ENCODE results near the gene PLCB4.

Gene PLCB4

GRCh38 chr20:9480066-9480465, 411.2 kb downstream of the PLCB4 start:
- in situ Hi-C loops (cut with MboI; ENCODE audit: low sequenced_read_pairs) = no loop called here

DNA sequence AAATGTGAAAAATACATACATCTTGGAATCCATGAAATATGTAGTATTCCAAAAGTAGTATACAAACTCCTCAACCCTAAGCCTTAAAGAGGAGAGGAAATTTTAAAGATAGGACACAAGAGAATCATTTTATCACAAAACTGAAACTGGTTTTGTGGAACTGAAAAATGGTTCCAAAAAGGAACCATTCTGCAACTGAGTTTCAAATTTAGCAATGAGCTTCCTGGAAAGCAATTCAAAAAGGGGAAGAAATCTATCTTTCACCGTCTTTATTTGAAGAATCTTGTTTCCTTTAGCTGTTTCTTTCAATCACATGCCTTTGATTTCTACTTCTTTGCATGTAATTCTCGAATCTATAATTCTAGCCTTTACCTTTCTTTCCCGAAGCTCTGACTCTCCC, 413.3 kb downstream of the PLCB4 start:
- in situ Hi-C loops (cut with MboI; ENCODE audit: low sequenced_read_pairs) = no loop called here

- in situ Hi-C loops (cut with MboI; ENCODE audit: low sequenced_read_pairs) = no loop called here
Measured at GRCh38 chr20:9483131-9483530, 414.2 kb downstream of the PLCB4 start.

- in situ Hi-C loops (cut with MboI; ENCODE audit: low sequenced_read_pairs) = no loop called here
Measured at GRCh38 chr20:9485614-9486340, 416.9 kb downstream of the PLCB4 start.

DNA sequence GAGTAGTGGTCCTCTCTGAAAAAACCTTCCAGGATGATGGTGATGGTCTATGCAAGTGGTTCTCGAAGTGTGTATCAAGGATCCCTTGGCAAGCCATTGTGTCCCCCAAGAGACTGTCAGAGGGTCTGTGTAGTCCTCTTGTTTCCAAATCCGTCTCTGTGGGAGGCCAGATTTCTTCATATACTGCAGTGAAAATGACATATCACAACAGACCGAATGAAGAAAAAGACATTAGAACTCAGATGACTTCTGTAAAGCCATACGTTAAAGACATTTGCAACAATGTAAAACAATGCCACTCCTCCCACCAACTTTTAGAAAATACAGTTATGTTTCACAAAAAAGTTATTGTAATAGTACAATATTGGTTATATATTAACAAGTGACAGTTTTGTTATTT, 418.3 kb downstream of the PLCB4 start:
- in situ Hi-C loops (cut with MboI; ENCODE audit: low sequenced_read_pairs) = no loop called here

GRCh38 chr20:9488063-9488462, 419.2 kb downstream of the PLCB4 start:
- in situ Hi-C loops (cut with MboI; ENCODE audit: low sequenced_read_pairs) = no loop called here

DNA sequence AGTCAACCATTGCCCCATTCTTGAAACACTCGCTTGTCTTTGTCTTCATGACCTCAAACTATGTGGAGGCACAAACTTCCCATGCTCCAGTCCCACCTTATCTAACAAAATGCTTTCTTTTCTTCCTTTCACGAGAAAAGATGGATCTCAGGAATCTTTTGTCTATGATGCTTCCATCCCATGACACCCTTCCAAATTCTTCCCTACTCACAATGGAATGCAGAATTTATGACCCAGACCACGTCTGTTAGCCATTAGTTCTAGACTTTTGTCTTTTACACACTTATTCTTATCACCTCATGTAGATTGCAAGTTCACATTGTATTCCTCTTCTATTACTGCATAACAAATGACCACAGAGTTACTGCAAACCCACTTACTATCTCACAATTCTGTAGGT, 421.3 kb downstream of the PLCB4 start:
- in situ Hi-C loops (cut with MboI; ENCODE audit: low sequenced_read_pairs) = no loop called here

- in situ Hi-C loops (cut with MboI; ENCODE audit: low sequenced_read_pairs) = no loop called here
Measured at GRCh38 chr20:9490631-9491030, 421.7 kb downstream of the PLCB4 start.

DNA sequence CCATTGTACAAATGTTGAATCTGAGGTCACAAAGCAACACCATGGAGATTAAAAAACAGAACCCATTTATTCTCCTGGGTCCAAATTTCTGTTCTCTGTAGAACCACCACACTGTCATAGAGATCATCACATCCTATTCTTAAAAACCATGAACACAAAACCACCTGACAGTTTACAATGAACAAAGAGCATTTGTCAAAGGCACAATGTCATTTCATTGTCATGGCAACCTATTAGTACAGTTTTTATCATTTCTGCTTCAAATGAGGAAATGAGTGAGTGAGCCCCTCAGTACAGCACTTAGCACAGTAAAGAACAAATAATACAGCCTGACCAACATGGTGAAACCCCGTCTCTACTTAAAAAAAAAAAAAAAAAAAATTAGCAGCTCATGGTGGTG, 422.4 kb downstream of the PLCB4 start:
- in situ Hi-C loops (cut with MboI; ENCODE audit: low sequenced_read_pairs) = no loop called here

- in situ Hi-C loops (cut with MboI; ENCODE audit: low sequenced_read_pairs) = no loop called here
Measured at GRCh38 chr20:9492067-9492466, 423.2 kb downstream of the PLCB4 start.

DNA sequence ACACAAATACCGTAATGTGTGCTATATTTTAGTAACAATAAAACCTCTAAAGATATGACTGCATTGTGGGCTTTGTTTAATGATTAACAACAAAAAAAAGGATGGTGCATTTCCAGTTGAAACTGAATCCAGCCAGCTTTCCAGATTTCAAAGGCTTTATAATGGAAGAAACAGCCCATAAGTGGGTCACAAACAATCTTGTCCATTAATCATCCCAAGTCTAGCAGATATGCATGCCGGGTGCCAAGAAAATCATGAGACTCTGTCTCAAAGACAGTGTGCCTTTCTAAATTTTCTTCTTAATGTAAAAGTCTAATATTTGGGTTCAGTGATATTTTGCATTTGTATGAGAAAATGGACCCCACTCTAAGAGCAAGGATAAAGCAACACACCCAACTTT, 424.9 kb downstream of the PLCB4 start:
- in situ Hi-C loops (cut with MboI; ENCODE audit: low sequenced_read_pairs) = no loop called here

DNA sequence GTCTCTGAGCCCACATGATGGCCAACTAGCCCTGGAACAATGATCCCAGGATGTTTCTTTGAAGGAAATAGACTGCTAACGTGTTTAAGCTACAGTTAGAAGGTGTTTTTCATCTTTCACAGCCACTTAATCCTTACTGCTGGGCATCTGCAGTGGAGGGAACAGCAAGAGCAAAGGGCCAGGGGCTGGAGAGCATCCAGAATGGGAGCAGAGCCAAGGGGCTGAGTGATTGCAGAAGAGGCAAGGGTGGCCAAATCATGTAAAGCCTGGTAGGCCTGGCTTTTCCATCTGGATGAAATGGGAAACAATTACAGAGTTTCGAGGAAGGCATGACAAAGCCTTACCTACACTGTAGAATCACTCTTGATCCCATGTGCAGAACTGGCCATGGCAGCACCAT, 426.8 kb downstream of the PLCB4 start:
- in situ Hi-C loops (cut with MboI; ENCODE audit: low sequenced_read_pairs) = no loop called here

- in situ Hi-C loops (cut with MboI; ENCODE audit: low sequenced_read_pairs) = no loop called here
Measured at GRCh38 chr20:9496155-9496554, 427.3 kb downstream of the PLCB4 start.

GRCh38 chr20:9498322-9498721, 429.4 kb downstream of the PLCB4 start:
- in situ Hi-C loops (cut with MboI; ENCODE audit: low sequenced_read_pairs) = no loop called here

- in situ Hi-C loops (cut with MboI; ENCODE audit: low sequenced_read_pairs) = no loop called here
Measured at GRCh38 chr20:9499126-9499899, 430.4 kb downstream of the PLCB4 start.

- in situ Hi-C loops (cut with MboI; ENCODE audit: low sequenced_read_pairs) = no loop called here
Measured at GRCh38 chr20:9500121-9500520, 431.2 kb downstream of the PLCB4 start.

DNA sequence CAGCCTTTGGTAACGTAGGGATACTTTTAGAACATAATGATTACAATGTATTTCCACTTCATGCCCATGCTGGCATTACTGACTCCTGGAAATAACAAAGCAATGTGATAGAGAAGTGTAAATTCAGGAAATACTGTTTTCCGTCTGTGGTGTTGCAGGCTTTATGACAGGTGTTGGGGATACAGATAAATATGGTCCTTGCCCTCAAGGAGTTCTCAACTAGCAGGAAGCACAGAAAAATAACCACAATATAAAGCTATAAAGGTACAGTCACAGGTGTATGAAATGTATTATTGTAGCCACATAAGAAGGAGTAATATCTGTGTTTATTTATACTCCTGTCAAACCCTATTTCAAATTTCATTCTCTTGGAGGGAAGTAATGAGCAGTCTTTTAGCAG, 432.6 kb downstream of the PLCB4 start:
- in situ Hi-C loops (cut with MboI; ENCODE audit: low sequenced_read_pairs) = no loop called here

DNA sequence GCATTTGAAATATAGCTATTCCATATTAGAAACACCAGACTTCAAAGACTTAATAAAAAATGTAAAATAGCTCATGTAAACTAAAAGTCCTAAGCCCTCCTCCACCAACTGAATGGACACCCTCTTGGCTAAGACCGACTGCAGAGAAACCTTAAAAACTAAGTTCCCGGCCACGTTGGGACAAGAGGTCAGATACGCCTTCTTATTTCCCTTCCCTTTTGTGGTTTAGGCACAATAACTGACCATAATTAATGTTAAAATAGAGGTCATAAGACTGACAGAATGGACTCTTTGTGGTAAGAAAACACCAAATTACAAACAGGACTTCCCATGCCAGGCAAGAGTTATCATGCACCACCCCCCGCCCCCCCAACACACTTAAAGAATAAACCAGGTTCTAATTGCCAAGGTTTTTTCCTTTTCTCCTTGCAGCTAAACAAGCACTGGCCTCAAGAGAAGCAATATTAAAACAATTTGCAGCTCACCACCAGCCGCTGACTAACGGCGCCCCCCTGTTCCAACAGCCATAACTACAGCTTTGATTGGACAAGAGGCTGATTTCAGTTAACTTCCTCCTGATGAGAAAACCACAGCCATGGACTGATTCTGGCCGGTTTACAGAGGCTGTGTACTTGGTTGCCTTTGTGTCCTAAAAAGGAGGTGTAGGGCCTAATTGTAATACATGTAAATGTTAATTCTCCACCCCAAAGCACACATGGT, 434.8 kb downstream of the PLCB4 start:
- in situ Hi-C loops (cut with MboI; ENCODE audit: low sequenced_read_pairs) = no loop called here

GRCh38 chr20:9506280-9506821, 437.5 kb downstream of the PLCB4 start:
- in situ Hi-C loops (cut with MboI; ENCODE audit: low sequenced_read_pairs) = no loop called here

DNA sequence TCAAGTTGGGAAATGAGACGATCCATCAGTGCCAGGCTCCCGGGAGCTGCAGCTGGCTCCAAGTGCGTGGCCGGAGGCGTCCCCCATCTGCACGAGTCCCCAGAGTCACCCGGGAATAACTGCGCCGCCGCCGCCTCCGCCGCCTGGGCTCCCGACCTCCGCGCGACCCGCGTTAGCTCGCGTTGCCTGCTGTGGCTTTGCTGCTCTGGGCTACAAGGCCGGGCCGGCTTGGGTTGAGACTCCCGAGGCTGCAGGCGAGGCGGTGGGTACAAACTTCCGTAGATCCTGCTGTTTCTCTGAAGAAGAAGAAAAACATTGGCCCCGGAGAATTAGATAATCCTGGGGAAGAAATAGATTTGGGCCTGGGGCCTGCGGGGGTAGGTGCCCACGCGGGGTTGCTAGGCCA, 438.1 kb downstream of the PLCB4 start:
- in situ Hi-C loops (cut with MboI; ENCODE audit: low sequenced_read_pairs) = no loop called here

DNA sequence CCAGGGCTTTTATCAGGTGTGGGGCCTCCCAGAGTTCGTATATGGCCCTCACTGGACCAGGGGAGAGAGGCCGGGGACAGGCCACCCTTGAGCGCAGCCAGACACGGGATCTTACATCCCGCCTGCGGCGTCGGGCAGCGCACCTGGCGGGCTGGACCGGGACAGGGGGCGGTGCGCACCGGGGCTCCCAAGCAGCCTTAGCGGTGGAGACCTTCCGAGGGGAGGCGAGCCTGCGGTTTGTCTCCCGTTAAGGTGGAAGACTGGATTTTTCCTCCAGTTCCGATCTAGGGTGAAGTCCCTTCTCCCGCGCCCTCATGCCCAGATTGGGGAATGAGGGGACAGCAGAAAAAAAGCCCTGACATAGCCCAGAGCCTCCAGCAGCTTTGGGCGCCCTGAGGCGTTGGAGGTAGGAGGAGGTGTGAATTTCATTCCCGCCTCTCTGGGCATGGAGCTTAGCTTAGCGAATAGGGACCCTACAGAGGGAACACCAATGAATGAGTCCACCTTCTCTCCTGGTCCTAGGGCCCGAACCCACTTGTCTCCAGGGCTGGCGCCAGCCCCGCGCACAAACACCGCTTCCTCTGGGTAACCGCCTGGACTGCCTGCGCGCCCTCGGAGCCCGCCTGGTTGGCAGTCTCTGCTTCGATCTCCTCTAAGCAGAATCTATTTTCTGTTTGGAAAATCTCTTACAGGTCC, 438.8 kb downstream of the PLCB4 start:
- in situ Hi-C loops (cut with MboI; ENCODE audit: low sequenced_read_pairs) = no loop called here

Measured in hTERT RPE-1 (cell line).